ENCODE data around the gene BCKDK. TPM values are rescaled to one million over a fixed set of nuclear protein-coding genes. Genes with fewer than 3 reads are reported as not detected.

BCKDK gene
- total RNA-seq, 1 donor from 2014 or later: 49.6 TPM

DNA sequence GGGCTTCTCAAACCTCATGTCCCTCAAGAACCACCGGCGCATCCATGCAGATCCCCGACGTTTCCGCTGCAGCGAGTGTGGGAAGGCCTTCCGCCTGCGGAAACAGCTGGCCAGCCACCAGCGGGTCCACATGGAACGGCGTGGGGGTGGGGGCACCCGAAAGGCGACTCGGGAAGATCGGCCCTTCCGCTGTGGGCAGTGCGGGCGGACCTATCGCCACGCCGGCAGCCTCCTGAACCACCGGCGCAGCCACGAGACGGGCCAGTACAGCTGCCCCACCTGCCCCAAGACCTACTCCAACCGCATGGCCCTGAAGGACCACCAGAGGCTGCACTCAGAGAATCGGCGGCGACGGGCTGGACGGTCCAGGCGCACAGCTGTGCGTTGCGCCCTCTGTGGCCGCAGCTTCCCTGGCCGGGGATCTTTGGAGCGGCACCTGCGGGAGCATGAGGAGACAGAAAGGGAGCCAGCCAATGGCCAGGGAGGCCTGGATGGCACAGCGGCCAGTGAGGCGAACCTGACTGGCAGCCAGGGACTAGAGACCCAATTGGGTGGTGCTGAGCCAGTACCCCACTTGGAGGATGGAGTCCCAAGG, 28.1 kb upstream of the BCKDK start:
- no peak for DNase-seq (ENCODE audit: low spot score)

DNA sequence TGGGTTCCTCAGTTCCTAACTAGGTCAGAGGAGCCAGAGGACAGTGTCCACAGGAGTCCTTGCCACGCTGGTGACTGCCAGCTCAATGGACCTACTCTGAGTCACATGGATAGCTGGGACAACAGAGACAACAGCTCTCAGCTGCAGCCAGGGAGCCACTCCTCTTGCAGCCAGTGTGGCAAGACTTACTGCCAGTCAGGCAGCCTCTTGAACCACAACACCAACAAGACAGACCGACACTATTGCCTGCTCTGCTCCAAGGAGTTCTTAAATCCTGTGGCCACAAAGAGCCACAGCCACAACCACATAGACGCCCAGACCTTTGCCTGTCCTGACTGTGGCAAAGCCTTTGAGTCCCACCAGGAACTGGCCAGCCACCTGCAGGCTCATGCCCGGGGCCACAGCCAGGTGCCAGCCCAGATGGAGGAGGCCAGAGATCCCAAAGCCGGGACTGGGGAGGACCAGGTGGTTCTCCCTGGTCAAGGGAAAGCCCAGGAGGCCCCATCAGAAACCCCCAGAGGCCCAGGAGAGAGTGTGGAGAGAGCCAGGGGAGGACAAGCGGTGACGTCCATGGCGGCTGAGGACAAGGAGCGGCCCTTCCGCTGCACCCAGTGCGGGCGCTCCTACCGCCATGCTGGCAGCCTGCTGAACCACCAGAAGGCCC, 27.3 kb upstream of the BCKDK start:
- no peak for DNase-seq (ENCODE audit: low spot score)

DNA sequence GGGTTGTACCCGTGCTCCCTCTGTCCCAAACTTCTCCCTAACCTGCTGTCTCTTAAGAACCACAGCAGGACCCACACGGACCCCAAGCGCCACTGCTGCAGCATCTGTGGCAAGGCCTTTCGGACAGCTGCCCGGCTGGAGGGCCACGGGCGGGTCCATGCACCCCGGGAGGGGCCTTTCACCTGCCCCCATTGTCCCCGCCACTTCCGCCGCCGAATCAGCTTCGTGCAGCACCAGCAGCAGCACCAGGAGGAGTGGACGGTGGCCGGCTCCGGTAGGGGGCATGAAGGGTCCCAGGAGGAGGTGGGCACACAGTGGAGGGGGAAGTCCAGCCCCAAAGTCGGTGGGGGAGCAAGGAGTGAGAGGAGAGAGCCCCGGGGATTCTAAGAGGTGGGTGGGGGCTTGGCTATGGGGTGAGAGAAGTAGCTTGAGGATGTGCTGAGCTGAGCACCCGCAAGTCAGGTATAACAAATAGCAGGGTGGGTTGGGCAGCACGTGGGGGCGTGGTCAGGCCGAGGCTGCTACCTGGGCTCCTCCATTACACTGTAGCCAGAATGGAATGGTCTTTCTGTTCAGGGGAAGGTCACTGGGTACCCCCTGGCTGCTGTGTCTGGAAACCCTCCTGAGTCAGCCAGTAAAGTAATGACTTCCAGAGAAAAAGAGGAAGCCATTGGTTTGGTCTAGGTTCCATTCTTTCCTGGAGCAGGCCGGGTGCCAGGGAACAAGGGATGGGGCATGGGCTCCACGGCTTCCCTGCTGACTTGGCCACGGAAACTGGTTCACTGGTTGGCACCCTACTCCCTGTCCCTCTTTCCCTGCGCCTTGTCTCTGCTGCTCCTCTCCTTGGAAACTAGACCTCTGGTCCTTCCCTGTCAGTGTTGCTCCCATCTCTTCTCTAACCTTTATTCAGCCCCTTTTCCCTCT, 26.5 kb upstream of the BCKDK start:
- DNase-seq (ENCODE audit: low spot score): no peak

DNA sequence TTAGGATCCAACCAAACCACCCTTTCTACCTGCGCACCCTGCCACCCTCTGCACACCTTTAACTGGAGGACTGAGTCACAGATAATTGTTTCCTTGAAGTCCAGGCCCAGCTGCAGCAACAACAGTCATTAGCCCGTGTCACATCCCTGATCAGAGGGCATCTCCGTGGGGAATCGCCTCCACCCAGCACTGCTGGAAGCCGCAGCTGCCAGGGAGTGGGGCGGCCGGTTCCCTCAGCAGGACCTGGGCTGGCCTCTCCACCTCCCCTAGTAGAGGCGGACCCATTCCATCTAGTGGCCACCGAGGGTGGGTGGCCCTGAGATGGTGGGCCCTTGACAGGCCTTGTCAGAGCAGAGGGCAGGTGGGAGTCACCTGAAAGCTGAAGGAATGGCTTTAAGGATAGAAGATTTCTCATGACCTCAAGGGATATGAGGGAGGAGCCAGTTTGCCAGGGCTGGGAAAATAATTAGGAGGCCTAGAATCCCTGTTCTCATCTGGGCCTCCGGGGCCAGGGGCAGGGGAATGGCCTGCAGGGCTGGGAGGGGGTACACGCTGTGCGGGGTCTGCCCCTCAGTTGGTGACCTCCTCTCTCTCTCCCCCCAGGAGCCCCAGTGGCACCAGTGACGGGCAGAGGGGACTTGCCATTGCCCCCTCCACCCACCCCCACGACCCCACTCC, 25.7 kb upstream of the BCKDK start:
- no peak for DNase-seq (ENCODE audit: low spot score)

DNA sequence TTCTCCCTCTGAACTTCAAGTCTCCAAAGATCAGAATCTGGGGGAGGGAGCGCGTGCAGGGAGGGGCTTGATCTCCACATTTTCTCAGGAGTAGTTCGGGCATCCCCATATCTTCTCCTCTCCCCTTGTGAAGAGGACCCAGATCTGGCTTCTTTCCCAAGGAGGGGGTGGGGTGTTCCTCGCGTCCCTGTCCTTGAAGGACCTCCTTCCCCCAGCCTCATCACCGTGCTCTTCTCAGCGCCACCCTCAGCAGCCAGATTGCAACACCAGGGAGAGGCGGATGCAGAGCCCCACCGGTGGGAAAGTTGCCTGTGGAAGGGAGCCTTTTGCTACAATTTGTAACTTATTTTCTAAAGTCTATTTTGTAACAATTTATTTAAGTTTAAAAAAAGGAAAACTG, 25.1 kb upstream of the BCKDK start:
- DNase-seq (ENCODE audit: low spot score): no peak

DNA sequence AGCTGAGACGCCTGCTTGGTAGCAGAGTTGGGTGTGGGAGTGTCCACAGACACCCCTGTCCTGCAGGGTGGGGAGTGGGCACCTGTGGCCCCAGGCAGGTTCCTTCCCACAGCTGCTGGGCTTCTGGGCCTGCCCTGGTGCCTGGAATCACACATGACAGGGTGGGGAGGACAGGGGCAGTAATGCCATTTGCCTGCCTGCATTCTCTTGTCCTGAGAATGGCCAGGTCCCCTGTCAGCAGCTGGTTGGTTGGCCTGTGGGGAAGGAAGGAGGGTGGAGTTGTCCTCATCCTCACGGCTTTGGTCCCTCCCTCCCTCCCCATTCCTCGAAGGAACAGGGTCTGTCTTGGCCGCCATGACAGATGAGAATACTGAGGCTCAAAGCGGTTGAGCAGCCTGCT, 24.6 kb upstream of the BCKDK start:
- no peak for DNase-seq (ENCODE audit: low spot score)

DNA sequence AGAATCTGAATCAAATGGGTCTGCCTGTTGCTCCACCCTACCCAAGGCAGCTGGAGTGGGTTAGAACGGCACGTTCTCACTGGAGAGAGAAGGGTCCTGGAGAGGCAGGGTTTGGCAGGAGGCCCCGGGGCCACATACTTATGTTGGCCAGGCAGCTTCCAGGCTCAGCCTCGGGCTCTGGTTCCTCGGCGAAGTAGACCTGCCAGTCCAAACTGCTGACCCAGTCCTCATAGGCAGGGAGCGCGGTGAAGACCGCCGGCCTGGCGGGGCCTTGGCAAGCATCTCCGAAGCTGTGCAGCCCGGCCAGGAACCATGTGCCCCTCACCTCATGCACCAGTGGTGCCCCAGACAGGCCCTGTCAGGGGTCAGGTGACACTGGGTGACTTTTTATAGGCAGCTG, 24.2 kb upstream of the BCKDK start:
- DNase-seq (ENCODE audit: low spot score): no peak

DNA sequence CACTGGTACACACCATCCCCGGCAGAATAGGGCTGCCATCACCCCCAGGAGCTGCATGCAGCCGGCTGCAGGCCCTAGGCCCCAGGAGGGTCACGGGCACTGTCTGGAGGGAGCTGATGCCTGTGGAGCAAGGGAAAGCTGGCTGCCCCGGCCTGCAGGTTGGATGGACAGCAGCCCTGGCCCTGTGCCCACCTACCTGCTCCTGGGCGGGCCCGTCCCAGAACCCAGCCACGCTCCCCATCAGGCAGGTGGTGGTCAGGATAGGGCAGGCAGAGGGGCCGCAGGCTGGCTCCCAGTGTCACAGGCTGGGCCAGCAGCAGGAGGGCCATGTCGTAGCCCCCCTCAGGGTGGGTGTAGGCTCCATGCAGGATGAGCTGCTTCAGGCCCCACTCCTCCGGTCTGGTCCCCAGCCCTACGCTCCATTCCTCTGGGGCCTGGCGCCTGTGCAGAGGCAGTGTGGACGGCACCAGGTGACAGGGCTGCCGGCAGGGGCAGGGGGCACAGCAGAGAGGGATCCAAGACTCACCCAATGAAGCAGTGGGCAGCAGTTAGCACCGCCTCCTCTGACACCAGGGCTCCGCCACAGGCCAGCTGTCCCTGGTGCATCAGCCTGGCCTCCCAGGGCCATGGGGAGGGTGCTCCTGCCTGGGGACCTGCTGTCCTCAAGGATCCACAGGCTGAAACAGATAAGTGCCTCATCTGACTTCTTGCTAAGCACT, 23.4 kb upstream of the BCKDK start:
- DNase-seq (ENCODE audit: low spot score): no peak

DNA sequence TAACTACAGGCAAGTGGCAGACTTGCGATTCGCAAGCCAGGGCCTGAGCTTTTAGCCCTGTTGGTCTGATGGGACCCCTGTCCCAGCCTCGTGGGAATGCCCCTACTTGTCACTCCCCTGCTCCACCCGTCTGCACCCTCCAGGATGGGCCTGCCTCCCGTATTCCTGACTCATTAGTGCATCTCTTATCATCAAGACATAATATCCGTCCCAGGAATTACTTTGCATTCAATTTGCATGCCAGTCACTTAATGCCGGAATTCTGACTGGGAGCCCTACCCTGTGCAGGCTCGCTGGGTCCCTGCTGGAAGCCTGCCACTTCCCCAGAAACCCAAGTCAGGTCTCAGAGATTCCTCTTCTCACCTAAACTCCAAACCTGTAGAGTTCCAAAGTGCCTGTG, 22.8 kb upstream of the BCKDK start:
- DNase-seq (ENCODE audit: low spot score): no peak

DNA sequence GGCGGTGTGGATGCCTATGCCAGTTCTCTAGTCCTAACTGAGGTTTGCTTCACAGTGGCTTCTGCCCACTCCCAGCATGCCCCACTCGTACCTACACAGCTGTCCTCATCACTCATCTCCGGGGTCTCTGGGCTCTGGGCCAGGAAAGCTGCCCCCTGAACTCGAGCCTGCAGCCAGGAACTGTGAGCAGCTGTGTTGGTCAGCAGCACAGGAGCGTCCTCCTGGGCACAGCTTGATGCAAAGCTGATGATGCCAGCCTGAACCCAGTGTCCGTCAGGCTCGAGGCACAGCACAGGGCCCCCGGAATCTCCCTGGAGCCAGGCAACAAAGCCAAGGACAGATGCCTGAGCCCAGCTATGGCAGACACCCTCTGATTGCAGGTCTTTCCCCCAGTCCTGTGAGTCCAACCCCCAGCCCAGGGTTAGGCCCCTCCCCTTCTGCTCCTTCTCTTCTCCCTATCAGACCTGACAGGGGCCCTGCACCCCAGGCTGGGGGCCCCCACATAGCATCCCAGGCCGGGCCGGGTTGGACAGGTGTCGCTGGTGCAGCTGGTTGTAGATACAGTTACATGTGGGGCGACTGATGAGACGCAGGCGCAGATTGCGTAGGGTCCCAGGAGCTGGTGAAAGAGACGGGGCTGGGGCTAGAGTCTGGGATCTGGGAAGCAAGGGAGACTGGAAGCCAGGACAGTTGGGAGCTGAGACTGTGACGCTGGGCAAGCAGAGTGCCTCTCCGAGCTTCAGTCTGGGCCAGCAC, 22.1 kb upstream of the BCKDK start:
- no peak for DNase-seq (ENCODE audit: low spot score)

DNA sequence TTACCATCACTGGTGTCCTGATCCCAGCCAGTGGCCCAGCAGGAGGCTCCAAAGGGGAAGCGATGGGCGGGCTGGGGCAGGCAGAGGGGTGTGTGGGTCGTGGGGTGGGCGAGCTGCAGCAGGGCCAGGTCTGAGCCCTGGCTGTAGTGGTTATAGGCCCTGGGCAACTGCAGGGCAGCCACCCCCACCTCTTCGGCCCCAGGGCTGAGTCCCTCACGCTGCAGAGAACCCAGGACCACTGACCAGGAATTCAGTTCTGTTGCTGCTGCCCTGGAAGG, 21.6 kb upstream of the BCKDK start:
- no peak for DNase-seq (ENCODE audit: low spot score)

DNA sequence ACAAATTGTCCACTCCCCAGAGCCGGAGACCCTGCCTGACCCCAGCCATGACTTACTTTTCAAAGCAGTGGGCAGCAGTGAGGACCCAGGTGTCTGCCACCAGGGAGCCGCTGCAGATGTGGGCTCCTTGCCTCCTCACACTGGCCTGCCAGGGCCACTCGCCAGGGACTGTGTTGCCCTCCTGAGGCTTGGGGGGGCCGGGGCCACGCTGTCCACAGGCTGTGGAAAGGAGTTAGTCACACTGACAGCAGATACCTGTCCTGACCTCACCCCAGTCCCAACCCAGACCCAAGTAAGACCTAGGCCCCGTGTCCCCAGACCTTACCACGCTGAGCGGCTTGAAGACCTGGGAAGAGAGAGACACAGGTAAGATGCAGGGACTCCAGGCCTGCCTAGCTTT, 20.7 kb upstream of the BCKDK start:
- DNase-seq (ENCODE audit: low spot score): no peak

DNA sequence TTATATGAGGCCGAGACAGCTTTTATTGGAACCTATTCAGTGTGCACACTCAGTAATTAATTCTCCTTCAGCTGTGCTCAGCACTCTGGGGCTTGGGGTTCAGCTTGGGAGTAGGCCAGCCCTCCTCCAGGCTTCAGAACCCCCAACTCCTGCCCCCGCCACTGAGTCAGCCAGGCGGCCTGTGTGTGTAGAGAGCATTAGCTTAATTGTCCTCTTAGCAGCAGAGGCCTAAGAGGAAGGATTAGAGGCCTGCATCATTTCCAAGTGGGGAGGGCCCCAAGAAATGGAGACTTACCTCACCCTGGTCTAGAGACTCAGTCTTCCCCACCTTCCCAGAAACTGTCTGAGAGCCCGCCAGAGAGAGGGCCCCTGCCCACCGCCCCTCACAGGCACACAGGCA, 20.2 kb upstream of the BCKDK start:
- no peak for DNase-seq (ENCODE audit: low spot score)

DNA sequence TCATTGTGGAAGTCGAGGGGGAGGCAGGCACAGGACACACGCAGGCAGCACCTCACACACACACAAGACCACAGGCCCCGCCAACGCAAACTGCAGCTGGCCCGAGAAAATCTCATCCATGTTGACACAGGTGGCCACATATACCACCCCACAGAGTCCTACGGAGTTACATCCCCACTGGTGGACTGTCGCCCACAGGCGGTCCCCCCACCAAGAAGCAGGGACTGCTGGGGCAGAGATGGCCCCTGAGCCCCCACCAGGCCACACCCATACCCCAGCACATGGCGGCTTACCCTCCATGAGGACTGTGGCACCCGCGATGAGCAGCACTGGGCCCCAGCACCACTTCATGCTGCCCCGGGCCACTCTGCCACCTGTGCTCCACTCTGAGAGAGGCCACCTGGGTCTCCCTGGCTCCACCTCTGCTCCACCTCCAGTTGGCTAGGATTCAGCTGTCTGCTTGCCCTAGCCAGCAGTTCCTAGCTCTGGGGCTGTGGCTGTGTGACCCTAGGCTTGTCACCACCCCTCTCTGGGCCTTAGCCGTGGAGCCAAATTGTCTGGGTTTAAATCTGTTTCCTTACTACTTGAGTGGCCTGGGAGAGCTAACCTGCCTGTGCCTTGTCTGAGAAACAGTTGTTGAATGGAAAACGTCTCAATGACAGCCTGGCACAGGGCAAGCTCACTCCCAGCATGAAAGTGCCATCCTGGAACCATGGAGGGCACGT, 19.6 kb upstream of the BCKDK start, which contains the start of gene PRSS53:
PRSS53 (minus strand) TSS at position 485 of the 725 bp plus-strand sequence; CDS start at position 351, 134 bp downstream.
- DNase-seq (ENCODE audit: low spot score): no peak

DNA sequence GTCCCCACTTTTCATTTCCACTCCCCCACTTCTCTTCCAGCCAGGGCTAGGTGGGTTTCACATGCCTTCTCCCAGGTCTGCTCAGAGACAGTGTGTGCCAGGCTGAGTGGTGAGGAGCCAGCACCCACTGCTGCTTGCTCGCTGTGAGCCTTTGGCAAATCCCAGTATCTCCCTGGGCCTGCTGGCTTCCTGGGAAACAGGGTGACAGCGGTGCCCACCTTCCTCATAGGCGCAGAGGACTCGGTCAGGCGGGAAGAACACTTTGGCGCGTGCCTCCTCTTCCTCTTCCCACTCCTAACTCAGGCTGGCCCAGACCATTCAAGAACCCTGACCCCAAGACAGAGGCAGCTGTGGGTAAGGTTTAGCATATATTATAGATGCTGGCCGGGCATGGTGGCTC, 19.0 kb upstream of the BCKDK start:
- DNase-seq (ENCODE audit: low spot score): no peak

DNA sequence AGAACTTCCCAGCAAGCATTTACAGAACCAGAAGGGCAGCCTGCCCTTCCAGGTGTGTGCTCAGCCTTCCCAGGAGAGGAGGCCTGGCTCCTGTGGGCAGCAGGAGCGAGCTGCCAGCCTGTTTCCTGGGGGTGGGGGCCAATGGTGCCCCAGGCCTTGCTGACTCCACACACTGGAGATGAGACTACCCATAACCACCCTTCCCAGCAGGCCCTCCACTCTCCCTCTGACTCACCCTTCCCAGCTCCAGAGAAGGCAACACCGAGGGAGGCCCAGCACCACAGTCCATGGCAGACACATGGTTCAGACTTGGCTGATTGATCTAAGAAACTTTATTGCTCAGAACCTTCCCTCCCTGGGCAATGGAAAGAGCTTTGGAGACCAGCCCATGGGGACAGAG, 17.6 kb upstream of the BCKDK start:
- DNase-seq (ENCODE audit: low spot score): no peak

DNA sequence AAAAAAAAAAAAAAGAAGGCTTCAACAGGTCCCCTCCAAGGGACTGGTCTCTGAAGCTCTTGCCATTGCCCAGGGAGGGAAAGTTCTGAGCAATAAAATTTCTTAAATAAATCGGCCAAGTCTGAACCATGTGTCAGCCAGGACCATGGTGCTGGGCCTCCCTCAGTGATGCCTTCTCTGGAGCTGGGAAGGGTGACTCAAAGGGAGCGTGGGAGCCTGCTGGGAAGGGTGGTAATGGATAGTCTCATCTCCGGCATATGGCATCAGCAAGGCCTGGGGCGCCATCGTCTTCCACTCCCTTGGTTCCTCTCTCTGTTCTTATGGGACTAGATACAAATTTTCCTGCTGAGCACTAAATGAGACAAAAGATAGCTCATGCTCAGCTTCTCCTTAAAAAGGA, 15.9 kb upstream of the BCKDK start:
- no peak for DNase-seq (ENCODE audit: low spot score)

DNA sequence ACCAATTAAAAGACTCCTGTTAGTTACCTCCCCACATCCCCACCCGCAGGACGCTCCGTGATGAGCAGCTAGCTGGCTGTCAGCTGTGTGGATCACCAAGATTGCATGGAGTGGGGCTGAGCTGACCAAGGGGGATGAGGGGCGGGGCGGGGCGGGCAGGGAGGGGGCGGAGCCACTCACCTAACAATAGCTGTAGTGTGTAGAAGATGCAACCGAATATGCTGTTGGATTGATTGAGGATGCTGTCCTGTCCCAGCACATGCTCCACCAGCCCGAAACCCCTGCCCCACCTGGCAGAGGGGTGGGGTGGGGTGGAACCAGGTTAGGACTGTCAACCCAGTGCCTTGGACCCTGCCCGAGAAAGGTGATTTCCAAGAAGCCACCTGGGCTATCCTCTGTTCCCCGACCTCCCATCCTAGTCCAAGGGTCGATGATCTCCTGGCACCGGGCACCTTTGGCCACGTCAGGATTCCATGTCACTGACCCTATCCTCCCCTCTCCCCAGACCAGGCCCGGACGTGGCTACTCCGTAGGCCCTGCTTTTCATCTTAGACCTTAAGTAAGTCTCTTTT, 15.0 kb upstream of the BCKDK start:
- no peak for DNase-seq (ENCODE audit: low spot score)

DNA sequence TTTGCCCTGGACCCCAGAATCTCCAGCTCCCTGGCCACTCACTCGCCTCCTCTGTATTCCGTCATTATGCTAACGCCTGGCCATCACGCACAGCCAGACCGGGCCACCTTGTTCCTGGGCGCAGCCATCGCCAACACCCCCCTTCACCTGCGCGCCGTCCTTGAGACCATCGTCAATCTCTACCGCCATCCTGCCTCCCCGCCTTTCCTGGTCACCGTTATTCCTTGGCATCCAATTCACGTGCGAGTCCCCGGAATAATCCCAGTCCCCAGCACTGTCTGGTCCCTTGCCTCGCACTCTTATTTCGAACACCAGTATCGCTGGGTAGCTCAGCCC, 14.1 kb upstream of the BCKDK start:
- no peak for DNase-seq (ENCODE audit: low spot score)

DNA sequence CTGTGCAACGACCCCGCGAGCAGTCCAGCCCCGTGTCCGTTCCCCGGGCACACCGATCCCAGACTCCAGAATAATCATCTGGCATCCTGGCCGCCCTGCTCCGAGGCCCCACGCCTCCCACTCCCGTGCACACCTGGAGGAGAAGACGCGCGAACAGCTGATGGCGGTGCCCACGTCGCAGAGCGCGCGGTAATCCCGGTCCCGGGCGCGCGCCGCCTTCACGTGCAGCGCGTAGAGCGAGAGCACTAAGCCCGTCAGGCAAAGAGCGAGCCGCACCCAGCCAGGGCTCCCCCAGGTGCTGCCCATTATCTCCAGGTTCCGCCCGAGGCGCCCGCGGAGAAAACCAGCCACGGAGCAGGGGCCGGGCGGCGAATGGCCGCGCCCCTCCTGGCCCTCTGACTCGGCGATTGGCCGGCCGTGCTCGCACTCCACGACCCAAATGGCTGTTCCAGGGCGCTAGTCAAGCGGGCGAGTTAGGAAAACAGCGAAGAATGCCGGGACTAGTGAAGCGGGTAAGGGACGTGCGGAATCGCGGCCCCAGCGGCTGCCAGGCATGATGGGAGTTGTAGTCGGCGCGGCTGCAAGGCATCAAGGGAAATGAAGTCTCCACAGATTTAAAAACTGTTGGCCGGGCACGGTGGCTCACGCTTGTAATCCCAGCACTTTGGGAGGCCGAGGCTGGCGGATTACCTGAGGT, 13.6 kb upstream of the BCKDK start, which contains the start of gene VKORC1:
VKORC1 (minus strand) TSS at position 374 of the 697 bp plus-strand sequence; CDS start at position 306, 68 bp downstream.
- peak; percentile 97 for DNase-seq (ENCODE audit: low spot score)

Measured in mucosa of gallbladder (tissue), 1 donor.